ENCODE measurements around the gene CRAT.

Gene CRAT

GRCh38 chr9:129110740-129111527 lies at the start of gene CRAT, which contains the start of gene PTPA:
TSS of gene CRAT (minus strand) at chr9:129110793. CDS start at chr9:129110509, 284 bp downstream.
TSS of gene PTPA (plus strand) at chr9:129111415. CDS start at chr9:129111601, 186 bp downstream.
- DNase-seq (ENCODE audit: low read depth in 2 of 2) = peak; percentile 88 to 98

- no peak for DNase-seq (ENCODE audit: low read depth in 2 of 2)
Measured at GRCh38 chr9:129156163-129156562, 45.6 kb upstream of the CRAT start.

GRCh38 chr9:129154866-129155477 lies 44.4 kb upstream of the CRAT start:
- DNase-seq (ENCODE audit: low read depth in 2 of 2) = no peak

- DNase-seq (ENCODE audit: low read depth in 2 of 2) = no peak
Measured at GRCh38 chr9:129151469-129151868, 40.9 kb upstream of the CRAT start.

- DNase-seq (ENCODE audit: low read depth in 2 of 2) = no peak
Measured at GRCh38 chr9:129150672-129151211, 40.1 kb upstream of the CRAT start.

- DNase-seq (ENCODE audit: low read depth in 2 of 2) = no peak
Measured at GRCh38 chr9:129150122-129150521, 39.5 kb upstream of the CRAT start.

- no peak for DNase-seq (ENCODE audit: low read depth in 2 of 2)
Measured at GRCh38 chr9:129149442-129149841, 38.8 kb upstream of the CRAT start.

- no peak for DNase-seq (ENCODE audit: low read depth in 2 of 2)
Measured at GRCh38 chr9:129148463-129149204, 38.0 kb upstream of the CRAT start.

- DNase-seq (ENCODE audit: low read depth in 2 of 2) = no peak
Measured at GRCh38 chr9:129146441-129146941, 35.9 kb upstream of the CRAT start.

GRCh38 chr9:129145841-129146292 lies 35.3 kb upstream of the CRAT start:
- DNase-seq (ENCODE audit: low read depth in 2 of 2) = no peak

- DNase-seq (ENCODE audit: low read depth in 2 of 2) = no peak
Measured at GRCh38 chr9:129145316-129145715, 34.7 kb upstream of the CRAT start.

GRCh38 chr9:129143031-129143927 lies 32.7 kb upstream of the CRAT start:
- peak; percentile 41 to 72 for DNase-seq (ENCODE audit: low read depth in 2 of 2)

GRCh38 chr9:129142138-129142935 lies 31.7 kb upstream of the CRAT start:
- DNase-seq (ENCODE audit: low read depth in 2 of 2) = no peak

GRCh38 chr9:129141066-129142041 lies 30.8 kb upstream of the CRAT start:
- no peak for DNase-seq (ENCODE audit: low read depth in 2 of 2)

GRCh38 chr9:129140397-129141065 lies 29.9 kb upstream of the CRAT start:
- DNase-seq (ENCODE audit: low read depth in 2 of 2) = peak in 1 of 2 experiments; percentile 8

- peak; percentile 54 to 75 for DNase-seq (ENCODE audit: low read depth in 2 of 2)
Measured at GRCh38 chr9:129139993-129140396, 29.4 kb upstream of the CRAT start.

- peak; percentile 57 to 67 for DNase-seq (ENCODE audit: low read depth in 2 of 2)
Measured at GRCh38 chr9:129139233-129139992, 28.8 kb upstream of the CRAT start.

All from stimulated activated CD4-positive, alpha-beta T cell treated with anti-CD3 and anti-CD28 coated beads, Interleukin-12 subunit alpha, Interleukin-12 subunit beta, amount 100 ng/mL, for 24 hours (primary cell).